Measurements from ENCODE around the gene CES5A. TPM values are rescaled to one million over a fixed set of nuclear protein-coding genes. Genes with fewer than 3 reads are reported as not detected.
A peak's percentile ranks its signal among the peaks of the same experiment; 100 is the strongest.
"Not testable (repeated sequence)": the region's sequence is repeated elsewhere in the genome, so short reads cannot be mapped to it uniquely, and the experiment has no call there.

Gene CES5A
- total RNA-seq, 1 donor from 2014 or later = not detected

- no peaks in the 10 kb centered on the region for H3K27me3 ChIP-seq (ENCODE audit: control insufficient read depth, insufficient read depth, low read length)
- H3K36me3 ChIP-seq (ENCODE audit: control insufficient read depth, insufficient read depth, low read length) = no peaks in the 10 kb centered on the region
- FAIRE-seq (no peak), DNase-seq (ENCODE audit: low read depth) (peak; percentile 53)
- no peak overlapping the region for H3K4me3 ChIP-seq (ENCODE audit: low read depth, low read length)
- no peak for TF ChIP-seq CTCF (IDR thresholded peaks at IDR 0.05; ENCODE audit: insufficient read depth, low read length, severe bottlenecking)
Measured at GRCh38 chr16:55913716-55914115, 38.5 kb upstream of the CES5A start.

GRCh38 chr16:55913121-55913520 lies 37.9 kb upstream of the CES5A start:
- H3K36me3 ChIP-seq (ENCODE audit: control insufficient read depth, insufficient read depth, low read length); DNase-seq (ENCODE audit: low read depth); FAIRE-seq: not testable (repeated sequence)

GRCh38 chr16:55912022-55912421 lies 36.8 kb upstream of the CES5A start:
- no peaks in the 10 kb centered on the region for H3K36me3 ChIP-seq (ENCODE audit: control insufficient read depth, insufficient read depth, low read length)
- H3K27me3 ChIP-seq (ENCODE audit: control insufficient read depth, insufficient read depth, low read length) = no peaks in the 10 kb centered on the region
- no peak for DNase-seq (ENCODE audit: low read depth)
- no peak overlapping the region for H3K4me3 ChIP-seq (ENCODE audit: low read depth, low read length)
- FAIRE-seq = no peak
- TF ChIP-seq CTCF (IDR thresholded peaks at IDR 0.05; ENCODE audit: insufficient read depth, low read length, severe bottlenecking) = no peak

More at GRCh38 chr16:55913121-55913520, 37.9 kb upstream of the CES5A start:
- not testable (repeated sequence) for H3K27me3 ChIP-seq (ENCODE audit: control insufficient read depth, insufficient read depth, low read length); H3K4me3 ChIP-seq (ENCODE audit: low read depth, low read length)

GRCh38 chr16:55911616-55912015 lies 36.4 kb upstream of the CES5A start:
- DNase-seq (ENCODE audit: low read depth) (no peak), FAIRE-seq (no peak)
- no peak overlapping the region for H3K4me3 ChIP-seq (ENCODE audit: low read depth, low read length)
- TF ChIP-seq CTCF (IDR thresholded peaks at IDR 0.05; ENCODE audit: insufficient read depth, low read length, severe bottlenecking) = no peak
- no peaks in the 10 kb centered on the region for H3K36me3 ChIP-seq (ENCODE audit: control insufficient read depth, insufficient read depth, low read length)
- no peaks in the 10 kb centered on the region for H3K27me3 ChIP-seq (ENCODE audit: control insufficient read depth, insufficient read depth, low read length)

GRCh38 chr16:55909876-55910275 lies 34.7 kb upstream of the CES5A start:
- Histone ChIP-seq H3K4me3 (ENCODE audit: low read depth, low read length) (no peak overlapping the region), H3K27me3 (ENCODE audit: control insufficient read depth, insufficient read depth, low read length) (no peaks in the 10 kb centered on the region), H3K36me3 (ENCODE audit: control insufficient read depth, insufficient read depth, low read length) (no peaks in the 10 kb centered on the region)
- DNase-seq (ENCODE audit: low read depth) (no peak), FAIRE-seq (no peak)
- no peak for TF ChIP-seq CTCF (IDR thresholded peaks at IDR 0.05; ENCODE audit: insufficient read depth, low read length, severe bottlenecking)

GRCh38 chr16:55908641-55909040 lies 33.5 kb upstream of the CES5A start:
- no peak overlapping the region for H3K4me3 ChIP-seq (ENCODE audit: low read depth, low read length)
- TF ChIP-seq CTCF (IDR thresholded peaks at IDR 0.05; ENCODE audit: insufficient read depth, low read length, severe bottlenecking) = no peak
- no peaks in the 10 kb centered on the region for H3K27me3 ChIP-seq (ENCODE audit: control insufficient read depth, insufficient read depth, low read length)
- no peak for DNase-seq (ENCODE audit: low read depth)
- FAIRE-seq = no peak
- H3K36me3 ChIP-seq (ENCODE audit: control insufficient read depth, insufficient read depth, low read length) = no peaks in the 10 kb centered on the region

Measured in bronchial epithelial cell (primary cell).